Right lobe of liver (tissue), 6 donors: ENCODE measurements around the gene LGR5. TPM values are rescaled to one million over a fixed set of nuclear protein-coding genes. Genes with fewer than 3 reads are reported as not detected.

Experiments
- ATAC-seq, 4 donors: fragments of 200-7000 bp; cut with Tn5 transposase; one replicate each; pipeline ENCODE4 v1.9.1; 2020; ENCODE audit warnings: mild to moderate bottlenecking in 4 of 4, moderate library complexity in 4 of 4
- DNase-seq, 3 donors: peaks; one replicate each; pipeline ENCODE4 v3.0.0-alpha.2; 2020
- H3K27ac ChIP-seq, 3 donors: fragments of 200-600 bp; one replicate each; pipeline ENCODE4 v1.8.0; 2022
- H3K27me3 ChIP-seq, 2 donors: fragments of 200-600 bp; one replicate each; pipeline ENCODE4 v1.8.0; 2022
- H3K36me3 ChIP-seq, 4 donors: fragments of 200-600 bp; sonication (generic) in 1 of 4; one replicate each; pipeline versions ENCODE4 v1.5.1 to v1.8.0; 2017 to 2022; ENCODE audit warnings: control low read depth in 1 of 4
- H3K4me1 ChIP-seq, 4 donors: fragments of 200-600 bp; sonication (generic) in 1 of 4; one replicate each; pipeline versions ENCODE4 v1.5.1 to v1.8.0; 2017 to 2022; ENCODE audit warnings: control low read depth in 1 of 4
- H3K4me3 ChIP-seq, 3 donors: fragments of 200-600 bp; one replicate each; pipeline ENCODE4 v1.8.0; 2022
- H3K9me3 ChIP-seq, 4 donors: fragments of 200-600 bp; sonication (generic) in 1 of 4; one replicate each; pipeline versions ENCODE4 v1.5.1 to v1.8.0; 2017 to 2022; ENCODE audit warnings: control low read depth in 1 of 4
- POLR2A ChIP-seq: fragments of 450-650 bp; IDR thresholded peaks from one replicate; pipeline ENCODE4 v1.6.1; 2017; ENCODE audit warnings: antibody characterized with exemption, mild to moderate bottlenecking
- WGBS: methylation state at CpG from one replicate; pipeline ENCODE4 v1.1.6; 2018; ENCODE audit warnings: low coverage, low lambda C conversion rate; ENCODE audit not compliant: insufficient coverage; ENCODE audit errors: missing lambda C conversion rate; 5-methylcytosine and 5-hydroxymethylcytosine counted together
- intact Hi-C, 2 donors: fragments of 100-400 bp; cut with DNase I; formaldehyde crosslinking; loops; one replicate each; pipeline versions ENCODE4 v1.11.2 to v1.14.1; 2022
- total RNA-seq, 6 experiments: library from RNA; depleted of rRNA in 2 of 6; stranded (reverse); fragments of >200 nt in 2 of 6; fragmentation: NEBNext Ultra II Directional in 3 of 6; extraction: Animal tissue kit (Norgen Biotek cat#: 25700) in 3 of 6; gene quantifications; one replicate each; pipeline versions ENCODE4 v1.1.0 to v1.2.4, GENCODE V29; 2016 to 2023
- TF ChIP-seq, protein P1 (sequence below), 4 donors: fragments of 200-600 bp in 3 of 4; fragments of 450-650 bp in 1 of 4; IDR thresholded peaks; one replicate each; pipeline versions ENCODE4 v1.5.1 to v1.8.0; 2016 to 2022; ENCODE audit warnings: antibody characterized with exemption in 4 of 4, mild to moderate bottlenecking in 2 of 4
- donor health status: DM: no; HTN: yes; CAD: no.
- donor health status: DM: no; HTN: no; CAD: no.
- donor health status: DM: no; HTN: no; CAD: no.
- donor health status: DM: no; HTN: yes; CAD: no.
- donor health status: DM: no; HTN: yes; CAD: no.

The LGR5 gene
- total RNA-seq, 6 experiments from 2014 or later: 0.11 to 0.31 (median 0.17) TPM

DNA sequence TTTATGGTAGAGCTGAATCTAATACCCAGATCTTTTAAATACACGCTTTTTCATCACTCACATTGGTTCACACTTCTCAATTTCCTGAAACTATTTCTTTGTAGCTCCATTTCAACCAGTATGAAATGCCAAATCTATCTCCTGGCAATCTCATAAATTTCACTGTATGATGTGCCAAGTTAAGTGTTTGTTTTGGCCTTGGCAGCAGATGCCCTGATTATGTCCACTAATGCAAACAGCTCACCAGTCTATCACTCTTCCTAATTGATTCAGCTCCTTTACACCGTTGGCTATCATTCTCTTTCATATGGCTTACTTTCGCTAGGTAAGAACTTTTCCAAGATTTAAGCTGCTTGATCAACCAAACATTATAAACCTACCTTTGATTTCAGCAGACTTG lies 165.4 kb downstream of the LGR5 start:
- Histone ChIP-seq H3K27ac (no peak overlapping the region), H3K27me3 (no peaks in the 10 kb centered on the region), H3K4me1 (peaks cover 0 to 8% (median 0%) of the 10 kb centered on the region in 4 donors), H3K36me3 (peaks cover 0 to 35% (median 3%) of the 10 kb centered on the region in 4 donors), H3K9me3 (no peaks in the 10 kb centered on the region), H3K4me3 (no peak overlapping the region)
- intact Hi-C loops: no loop called here
- DNase-seq (no peak), ATAC-seq (peak; percentile 81 to 92 (median 84))
- TF ChIP-seq, protein P1, sequence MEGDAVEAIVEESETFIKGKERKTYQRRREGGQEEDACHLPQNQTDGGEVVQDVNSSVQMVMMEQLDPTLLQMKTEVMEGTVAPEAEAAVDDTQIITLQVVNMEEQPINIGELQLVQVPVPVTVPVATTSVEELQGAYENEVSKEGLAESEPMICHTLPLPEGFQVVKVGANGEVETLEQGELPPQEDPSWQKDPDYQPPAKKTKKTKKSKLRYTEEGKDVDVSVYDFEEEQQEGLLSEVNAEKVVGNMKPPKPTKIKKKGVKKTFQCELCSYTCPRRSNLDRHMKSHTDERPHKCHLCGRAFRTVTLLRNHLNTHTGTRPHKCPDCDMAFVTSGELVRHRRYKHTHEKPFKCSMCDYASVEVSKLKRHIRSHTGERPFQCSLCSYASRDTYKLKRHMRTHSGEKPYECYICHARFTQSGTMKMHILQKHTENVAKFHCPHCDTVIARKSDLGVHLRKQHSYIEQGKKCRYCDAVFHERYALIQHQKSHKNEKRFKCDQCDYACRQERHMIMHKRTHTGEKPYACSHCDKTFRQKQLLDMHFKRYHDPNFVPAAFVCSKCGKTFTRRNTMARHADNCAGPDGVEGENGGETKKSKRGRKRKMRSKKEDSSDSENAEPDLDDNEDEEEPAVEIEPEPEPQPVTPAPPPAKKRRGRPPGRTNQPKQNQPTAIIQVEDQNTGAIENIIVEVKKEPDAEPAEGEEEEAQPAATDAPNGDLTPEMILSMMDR (IDR thresholded peaks at IDR 0.05): no peak
- TF ChIP-seq POLR2A: no peak
- WGBS: 35% methylated on average over 3 of the region's 3 CpGs

DNA sequence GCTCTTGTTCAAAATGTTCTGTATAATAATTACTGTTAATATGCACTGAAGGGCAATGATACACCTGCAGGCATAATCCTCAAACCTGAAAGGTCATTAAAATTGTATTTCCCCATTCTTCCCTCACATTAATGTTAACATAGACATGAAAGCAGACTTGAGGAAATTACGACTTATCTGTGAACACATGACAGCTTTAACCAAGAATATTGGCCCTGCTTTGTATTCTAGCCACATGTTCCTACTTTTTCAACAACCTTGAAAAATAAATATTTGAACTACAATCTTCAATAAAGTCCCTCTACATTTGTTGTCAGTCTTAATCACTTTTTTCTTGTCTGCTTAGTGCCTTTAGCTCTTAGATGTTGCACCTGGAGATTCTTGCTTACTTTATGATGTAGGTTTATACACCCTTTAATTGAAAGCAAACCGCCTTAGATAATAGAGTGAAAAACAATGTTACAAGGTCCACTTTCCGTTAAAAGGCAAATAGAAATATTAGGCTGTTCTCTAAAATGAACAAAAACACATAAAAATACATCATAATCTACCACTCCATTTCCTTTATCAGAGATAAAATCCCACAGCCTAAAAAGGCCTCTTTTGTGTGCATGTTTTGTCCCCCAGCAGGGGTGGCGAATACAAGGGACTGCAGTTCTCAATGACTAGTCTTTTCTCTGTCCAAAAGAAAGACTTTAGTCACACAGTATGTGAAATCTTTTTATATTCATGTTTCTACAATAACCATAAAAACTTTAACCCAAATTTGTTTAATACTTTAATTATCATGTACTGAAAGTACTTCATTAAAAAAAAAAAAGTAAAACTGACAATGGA lies 168.1 kb downstream of the LGR5 start:
- peaks cover 0 to 62% (median 16%) of the 10 kb centered on the region in 4 donors for H3K36me3 ChIP-seq
- no peak for ATAC-seq
- WGBS: 87% methylated on average over 4 of the region's 4 CpGs

DNA sequence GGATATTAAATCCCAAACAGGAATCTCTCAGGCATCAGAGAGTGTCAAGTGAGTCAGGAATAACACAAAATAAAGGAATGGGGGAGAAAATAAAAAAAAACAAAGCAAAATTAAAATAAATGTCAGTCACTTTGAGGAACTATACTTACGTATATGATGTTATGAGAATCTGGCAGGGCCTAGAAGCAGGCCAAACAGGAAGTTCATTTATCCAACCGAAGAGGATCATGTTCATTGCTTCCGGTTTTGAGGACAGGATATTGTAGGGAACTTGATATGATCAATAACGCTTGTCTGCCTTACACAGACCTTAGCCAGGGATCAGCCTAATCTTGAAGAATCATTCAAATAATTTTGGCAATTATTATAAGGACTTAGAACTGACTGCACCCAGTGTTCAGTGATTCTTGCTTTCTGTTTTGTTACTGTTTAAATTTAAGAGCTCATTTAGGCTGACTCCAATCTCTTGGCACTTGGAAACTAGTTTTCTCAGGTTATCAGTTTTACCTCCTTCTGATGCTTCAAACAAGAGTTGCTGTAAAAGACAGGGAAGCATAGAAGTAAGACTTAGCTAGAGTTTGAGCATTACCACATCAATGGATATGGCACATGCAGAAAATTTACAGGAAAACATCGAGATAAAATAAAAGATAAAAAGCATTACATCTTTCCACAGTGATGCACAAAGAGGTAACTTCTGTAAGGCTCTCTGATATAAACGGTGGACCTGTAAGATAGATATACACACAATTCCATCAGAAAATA lies 170.6 kb downstream of the LGR5 start:
- Histone ChIP-seq H3K9me3 (no peaks in the 10 kb centered on the region), H3K36me3 (peaks cover 0 to 87% (median 33%) of the 10 kb centered on the region in 4 donors), H3K27me3 (no peaks in the 10 kb centered on the region), H3K4me3 (no peak overlapping the region), H3K4me1 (peaks cover 0 to 6% (median 0%) of the 10 kb centered on the region in 4 donors), H3K27ac (no peak overlapping the region)
- intact Hi-C loops: no loop called here
- TF ChIP-seq, protein P1 (IDR thresholded peaks at IDR 0.05): no peak
- TF ChIP-seq POLR2A: no peak
- ATAC-seq: peak in 1 of 4 donors; percentile 20
- 66% methylated on average over 6 of the region's 6 CpGs for WGBS
- DNase-seq: no peak

More for the DNA sequence above, 168.1 kb downstream of the LGR5 start:
- H3K4me3 ChIP-seq: no peak overlapping the region
- H3K27ac ChIP-seq: no peak overlapping the region
- no peaks in the 10 kb centered on the region for H3K27me3 ChIP-seq
- TF ChIP-seq POLR2A: no peak
- TF ChIP-seq, protein P1 (IDR thresholded peaks at IDR 0.05): no peak
- H3K9me3 ChIP-seq: no peaks in the 10 kb centered on the region
- intact Hi-C loops: no loop called here
- peaks cover 0 to 8% (median 0%) of the 10 kb centered on the region in 4 donors for H3K4me1 ChIP-seq
- DNase-seq: no peak

DNA sequence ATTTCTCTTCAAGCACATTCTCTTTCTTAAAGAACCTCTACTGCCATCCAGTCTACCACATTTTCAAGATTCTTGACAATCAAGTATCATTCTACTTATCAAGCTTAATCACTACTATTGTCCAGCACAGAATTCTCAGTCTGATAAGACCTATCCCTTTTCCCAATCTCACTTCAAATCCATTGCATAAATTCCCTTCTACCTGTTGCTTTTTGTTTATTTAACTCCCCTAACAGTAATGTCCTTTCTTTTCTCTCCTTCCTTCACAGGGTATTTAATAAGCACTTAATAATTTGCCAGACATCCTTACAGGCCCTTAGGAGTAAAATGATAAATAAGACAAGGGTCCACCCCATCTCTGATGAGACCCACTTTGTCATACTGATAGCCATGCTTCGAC lies 182.3 kb downstream of the LGR5 start:
- H3K36me3 ChIP-seq: peaks cover 9 to 95% (median 34%) of the 10 kb centered on the region in 4 donors
- WGBS: 100% methylated on average over 1 of the region's 1 CpG
- no peaks in the 10 kb centered on the region for H3K9me3 ChIP-seq

More for the DNA sequence above, 182.3 kb downstream of the LGR5 start:
- intact Hi-C loops: no loop called here
- no peaks in the 10 kb centered on the region for H3K27me3 ChIP-seq
- no peak for TF ChIP-seq POLR2A
- TF ChIP-seq, protein P1 (IDR thresholded peaks at IDR 0.05): no peak
- no peak for DNase-seq
- no peaks in the 10 kb centered on the region for H3K4me1 ChIP-seq
- H3K27ac ChIP-seq: no peak overlapping the region
- ATAC-seq: no peak
- H3K4me3 ChIP-seq: no peak overlapping the region
